NOMO-1 treated with DMSO at 0.1 percent for 48 hours (cell line): ENCODE results near the gene KRT4.
"Not testable (repeated sequence)": the region's sequence is repeated elsewhere in the genome, so short reads cannot be mapped to it uniquely, and the experiment has no call there.

Source experiments
- DNase-seq: peaks from one replicate; lab custom pipeline; 2025; ENCODE audit not compliant: unreplicated experiment; lab: John Stamatoyannopoulos, UW

KRT4 gene

DNA sequence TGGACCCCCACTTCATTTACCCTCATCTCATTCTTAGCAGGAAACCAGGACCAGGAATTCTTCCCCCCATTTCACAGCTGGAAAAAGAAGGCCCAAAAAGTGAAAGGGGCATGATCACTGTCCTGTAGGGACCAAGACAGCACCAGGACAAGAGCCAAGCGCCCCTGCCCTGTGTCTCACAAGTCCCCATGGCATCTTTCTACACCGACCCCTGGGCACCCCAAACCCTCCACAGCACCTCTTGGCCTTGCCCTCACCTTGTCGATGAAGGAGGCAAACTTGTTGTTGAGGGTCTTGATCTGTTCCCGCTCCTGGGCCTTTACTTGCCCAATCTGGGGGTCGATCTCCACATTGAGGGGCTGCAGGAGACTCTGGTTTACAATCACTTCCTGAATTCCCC is 37.5 kb downstream of the KRT4 start:
- DNase-seq: no peak

DNA sequence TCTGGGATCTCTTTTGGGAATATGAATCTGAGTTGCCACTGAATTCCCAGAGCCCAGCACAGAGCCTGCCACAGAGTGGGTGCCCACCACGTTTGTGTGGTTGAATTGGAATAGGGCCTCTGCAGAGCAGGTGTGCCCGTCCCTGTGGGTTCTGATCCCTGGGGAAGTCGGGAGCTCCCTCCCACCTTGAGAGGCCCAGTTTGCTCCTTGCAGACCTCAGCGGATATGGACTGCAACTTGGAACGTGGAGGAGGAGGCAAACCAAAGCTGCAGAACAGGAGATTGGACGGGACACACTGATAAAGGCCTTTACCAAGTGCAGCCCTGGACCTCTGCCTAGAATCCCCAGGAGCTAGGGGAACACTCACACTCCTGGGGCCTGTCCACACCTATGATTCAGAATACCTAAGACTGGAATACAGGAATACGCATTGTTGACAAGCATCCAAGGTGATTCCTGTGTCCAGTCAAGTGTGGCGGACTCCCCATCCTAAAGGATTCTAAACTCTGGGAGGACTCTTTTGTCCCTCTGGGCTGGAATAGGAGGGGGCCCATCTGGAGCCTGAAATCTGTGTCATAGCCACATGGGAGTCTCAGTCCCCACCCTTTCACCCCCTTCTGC is 39.2 kb downstream of the KRT4 start:
- no peak for DNase-seq

DNA sequence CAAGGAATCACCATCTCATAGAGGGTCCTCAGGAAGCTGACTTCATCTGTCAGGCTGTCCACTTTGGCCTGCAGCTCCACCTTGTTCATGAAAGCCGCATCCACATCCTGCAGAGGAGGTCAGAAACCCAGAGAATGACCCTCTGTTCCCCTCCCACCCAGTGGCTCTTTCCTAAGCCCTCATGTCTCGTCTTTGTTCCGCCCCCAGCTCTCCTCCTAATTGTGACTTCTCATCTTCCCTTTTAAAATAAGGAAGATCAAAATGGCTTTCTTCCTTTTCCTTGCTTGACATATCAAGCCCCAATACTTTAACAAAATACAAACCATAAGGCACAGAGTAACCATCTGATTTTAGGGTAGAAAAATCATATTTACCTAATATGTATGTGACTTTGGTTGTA is 41.1 kb downstream of the KRT4 start:
- DNase-seq: no peak

DNA sequence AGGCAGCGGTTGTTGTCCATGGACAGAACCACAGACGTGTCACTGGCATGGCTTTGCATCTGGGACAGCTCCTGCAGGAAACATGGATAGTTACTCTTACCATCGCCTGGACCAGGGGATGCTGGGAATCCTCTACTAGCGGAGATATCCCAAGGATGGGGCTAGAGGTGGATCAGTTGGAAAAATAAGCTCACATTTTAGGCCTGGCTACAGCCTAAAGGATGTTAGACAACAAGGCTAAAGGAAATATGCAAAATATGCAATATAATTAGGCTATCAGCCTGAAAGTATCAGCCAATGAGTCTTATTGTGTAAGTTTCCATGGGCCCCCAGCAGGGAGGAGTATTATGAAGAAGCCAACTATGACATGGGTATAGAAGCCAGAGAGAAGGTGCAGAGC is 41.7 kb downstream of the KRT4 start:
- DNase-seq: no peak

DNA sequence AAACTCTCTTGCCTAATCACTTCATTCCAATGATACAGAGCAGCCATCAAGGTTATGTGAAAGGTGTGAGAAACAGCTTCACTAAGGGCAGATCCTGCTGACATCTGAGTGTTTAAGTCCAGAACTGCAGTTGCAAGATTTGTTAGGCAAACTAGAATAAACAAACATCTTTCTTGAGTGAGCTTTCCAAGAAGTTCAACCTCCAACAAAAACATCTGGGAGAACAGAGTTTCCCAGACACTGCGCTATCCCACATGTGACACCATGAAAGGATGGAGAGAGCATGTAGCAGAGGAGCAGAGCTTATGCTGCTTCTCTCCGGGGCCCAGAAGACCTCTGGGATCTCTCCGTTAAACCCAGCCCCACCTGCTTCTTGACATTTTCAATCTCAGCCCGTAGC is 42.4 kb downstream of the KRT4 start:
- DNase-seq: no peak

DNA sequence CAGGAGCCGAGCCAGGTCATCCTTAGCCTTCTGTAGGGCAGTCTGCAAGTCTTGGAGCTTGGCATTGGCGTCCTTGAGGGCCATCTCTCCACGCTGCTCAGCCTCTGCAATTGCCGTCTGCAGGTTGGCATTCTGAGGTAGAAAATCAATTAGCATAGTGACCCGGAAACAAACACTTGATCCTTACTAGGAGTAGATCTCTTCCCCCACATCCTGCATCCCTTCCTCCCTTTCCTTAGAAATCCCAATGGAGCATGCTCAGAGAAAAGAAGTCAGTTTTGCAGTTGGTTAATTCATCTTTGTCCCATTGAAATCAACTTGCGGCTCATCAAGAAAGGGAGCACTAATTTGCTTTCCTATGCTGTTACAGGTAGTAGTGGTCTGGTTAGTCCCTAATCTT is 42.8 kb downstream of the KRT4 start:
- no peak for DNase-seq

DNA sequence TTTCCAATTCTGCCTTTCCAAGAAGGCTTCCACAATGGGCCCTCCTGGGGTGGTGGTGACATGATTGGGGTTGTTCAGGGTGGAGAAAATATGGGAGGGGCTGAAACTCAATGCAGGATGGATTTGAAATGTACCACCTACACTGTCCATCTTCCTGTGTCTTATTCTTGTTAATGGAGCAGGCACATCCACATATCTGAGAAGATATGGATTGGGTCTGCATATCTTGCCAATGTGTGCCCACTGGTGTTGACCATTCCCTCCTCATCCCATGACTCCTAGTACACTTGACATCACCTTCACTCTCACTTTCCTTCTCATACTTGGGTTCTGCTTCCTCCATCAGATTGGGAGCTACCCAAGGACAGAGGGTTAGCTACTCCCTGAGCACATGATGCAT is 44.0 kb downstream of the KRT4 start:
- DNase-seq: no peak

DNA sequence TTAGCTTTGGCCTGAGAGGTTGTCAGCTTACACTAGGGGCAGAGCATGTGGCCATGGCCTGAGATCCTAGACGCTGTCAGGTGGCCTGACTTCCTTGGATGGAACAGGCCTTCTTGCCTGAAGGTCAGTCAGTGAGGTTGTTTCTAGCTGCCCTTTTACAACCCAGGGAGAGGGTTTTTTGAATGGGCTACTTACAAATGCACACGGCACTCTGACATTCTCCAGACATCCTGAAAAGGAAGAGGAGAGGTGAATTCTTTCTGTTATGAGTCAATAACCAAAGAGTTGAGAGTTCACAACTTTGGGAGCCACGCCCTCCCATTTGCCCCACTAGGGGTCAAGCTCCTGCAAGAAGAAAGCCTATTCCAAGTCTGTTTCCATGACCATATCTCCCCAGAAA is 44.6 kb downstream of the KRT4 start:
- no peak for DNase-seq

DNA sequence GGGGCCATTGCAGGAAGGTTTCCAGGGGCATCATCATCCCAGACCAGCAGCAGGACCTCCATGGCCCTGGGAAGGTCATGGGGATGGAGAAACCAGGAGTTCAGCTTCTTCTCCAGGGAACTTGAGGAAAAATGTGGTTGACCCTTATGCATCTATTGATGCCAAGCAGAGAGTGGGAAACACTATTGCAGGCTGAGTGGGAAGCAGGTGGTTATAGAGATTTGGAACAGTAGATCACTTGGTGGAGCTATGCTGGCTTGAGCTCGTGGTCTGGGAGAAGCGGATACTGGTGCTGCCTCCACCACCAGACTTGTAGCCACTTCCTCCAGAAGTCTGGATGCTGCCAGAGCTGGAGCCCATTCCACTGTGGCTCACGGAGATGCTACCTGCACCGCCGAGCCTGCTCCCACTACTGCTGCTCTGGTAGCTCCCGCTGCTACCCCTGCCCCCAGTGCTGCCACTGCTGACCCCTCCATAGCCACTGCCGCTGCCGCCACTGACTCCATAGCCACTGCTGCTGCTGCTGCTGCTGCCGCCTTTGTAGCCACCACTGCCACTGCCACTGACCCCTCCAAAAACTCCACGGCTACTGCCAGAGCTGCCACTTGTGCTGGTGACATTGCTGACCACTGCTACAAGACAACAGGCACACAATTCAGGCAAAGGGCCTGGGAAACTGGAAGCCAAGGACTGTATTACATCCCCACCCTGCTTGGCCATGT is 45.3 kb downstream of the KRT4 start:
- DNase-seq: no peak

DNA sequence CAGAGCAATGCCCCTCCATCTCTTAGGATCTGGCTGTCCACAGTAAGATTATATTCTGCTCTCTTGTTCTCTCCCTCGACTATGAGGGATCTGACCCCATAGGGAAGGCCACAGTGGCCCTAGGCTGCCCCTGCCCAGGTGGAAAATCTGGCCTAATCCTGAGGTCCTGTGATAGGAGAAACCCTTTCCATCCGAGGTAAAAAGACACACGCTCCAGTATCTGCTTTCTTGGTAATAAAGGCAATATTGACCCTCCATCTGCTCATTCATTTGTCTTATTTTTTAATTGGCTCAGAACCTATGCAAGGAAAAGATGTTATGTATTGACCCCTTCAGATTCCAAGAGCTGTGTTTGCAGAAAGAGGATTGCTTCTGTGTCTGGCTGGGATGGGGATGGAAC is 46.5 kb downstream of the KRT4 start:
- DNase-seq: no peak

DNA sequence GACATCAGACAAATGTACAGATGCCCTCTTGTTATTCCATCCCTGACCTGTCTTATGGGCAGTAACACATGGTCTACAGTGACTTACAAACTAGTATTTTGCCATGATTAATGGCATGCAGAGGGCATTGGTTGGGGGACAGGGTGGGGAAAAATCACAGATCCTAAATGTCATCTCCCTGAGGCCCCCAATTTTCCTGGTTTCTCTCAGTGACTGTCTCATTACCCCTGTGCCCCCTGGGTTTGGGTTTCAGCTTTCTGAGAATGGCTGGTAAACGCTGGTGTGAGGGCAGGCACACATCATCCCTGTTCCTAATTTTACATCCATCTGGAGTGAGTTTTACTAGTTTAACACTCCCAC is 46.9 kb downstream of the KRT4 start:
- no peak for DNase-seq

DNA sequence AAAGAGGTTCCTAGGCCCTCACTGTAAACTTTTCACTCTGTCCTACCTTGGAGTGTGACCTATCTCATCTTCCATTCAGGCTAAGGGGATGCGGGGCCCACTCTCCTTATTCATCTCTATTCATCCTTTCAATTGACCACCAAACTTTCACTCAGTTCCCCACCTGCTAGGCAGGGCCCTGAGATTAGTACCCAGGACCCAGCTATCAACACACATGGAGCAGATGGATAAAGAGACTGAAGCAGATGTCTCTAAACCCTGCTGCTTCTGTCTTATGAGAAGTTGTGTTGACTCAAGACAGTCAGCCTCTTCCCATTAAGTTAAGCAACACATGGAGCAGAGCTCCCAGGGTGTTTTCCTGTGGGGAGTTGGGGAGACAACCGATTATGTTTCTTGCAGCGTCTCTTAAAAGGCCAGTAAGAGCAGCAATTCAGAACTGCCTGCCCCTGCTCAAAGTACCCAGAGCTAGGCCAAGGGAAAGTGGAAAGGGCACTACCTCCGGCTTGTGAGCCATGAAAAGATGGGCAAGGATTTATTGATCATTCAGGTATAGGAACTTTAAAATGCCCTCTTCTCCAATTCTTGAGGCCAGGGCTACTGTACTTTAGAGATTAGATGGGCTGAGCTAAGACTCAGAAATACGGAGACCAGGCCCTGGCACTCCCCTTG is 47.4 kb downstream of the KRT4 start:
- DNase-seq: no peak

DNA sequence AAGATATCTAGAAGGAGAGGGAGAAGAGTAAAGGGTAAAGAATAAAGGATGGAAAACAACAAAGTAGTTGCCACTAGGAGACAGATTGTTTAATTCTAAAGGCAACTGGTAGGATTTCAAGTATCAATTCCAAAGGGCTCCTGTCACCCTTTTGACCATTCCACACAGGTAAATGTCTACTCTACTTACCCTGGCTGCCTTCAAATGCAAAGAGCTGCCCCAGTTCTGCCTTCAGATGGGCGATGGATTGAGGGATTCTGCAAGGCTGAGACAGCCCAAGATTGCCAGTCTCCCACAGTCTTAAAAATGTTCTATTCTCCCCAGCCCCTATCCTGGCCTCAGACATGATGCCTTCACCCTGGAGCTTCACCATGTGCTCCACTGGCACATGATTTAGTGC is 48.2 kb downstream of the KRT4 start:
- no peak for DNase-seq

DNA sequence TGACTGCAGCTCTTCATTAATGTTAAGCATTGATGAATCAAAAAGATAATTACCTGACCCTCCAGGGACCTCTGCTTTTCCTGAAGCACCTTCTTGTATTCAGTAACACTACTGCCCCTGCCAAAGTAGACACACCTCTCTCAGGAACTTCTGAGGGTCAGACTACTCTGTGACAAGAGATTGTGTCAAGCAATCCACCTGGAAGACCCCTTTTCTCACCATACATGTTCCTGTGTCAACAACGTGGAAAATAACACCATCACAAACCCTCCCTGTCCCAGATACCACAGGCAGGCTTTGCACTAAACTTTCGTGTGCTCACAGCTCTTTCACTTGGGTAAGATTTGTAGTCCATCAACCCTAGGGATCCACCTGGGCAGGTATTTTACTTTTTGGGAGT is 49.9 kb downstream of the KRT4 start:
- DNase-seq: no peak

DNA sequence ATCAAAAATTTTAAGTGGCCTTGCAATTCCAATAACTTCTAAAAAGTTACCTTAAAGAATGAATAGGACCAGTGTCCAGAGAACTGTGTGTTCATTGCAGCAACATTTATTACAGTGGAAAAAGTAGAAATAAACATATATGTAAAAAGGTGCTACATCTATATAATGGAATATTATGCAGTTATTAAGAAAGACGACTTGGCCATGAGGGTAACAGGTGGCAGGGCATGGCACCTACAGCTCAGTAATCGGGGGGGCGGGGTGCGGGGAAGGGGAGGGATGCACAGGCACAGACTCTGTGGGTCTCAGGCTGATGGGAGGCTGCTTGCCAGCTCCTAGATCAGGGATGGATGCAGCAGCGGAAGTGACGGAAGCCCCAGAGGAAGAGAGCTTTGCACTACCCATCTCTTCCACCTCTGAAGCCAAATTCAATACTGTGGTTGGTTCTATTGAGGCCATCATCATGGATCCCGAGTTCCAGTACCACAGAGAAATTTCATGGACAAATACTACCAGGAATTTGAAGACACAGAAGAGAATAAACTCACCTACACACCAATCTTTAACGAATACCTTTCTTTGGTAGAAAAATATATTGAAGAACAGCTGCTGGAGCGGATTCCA is 50.8 kb downstream of the KRT4 start:
- no peak for DNase-seq

DNA sequence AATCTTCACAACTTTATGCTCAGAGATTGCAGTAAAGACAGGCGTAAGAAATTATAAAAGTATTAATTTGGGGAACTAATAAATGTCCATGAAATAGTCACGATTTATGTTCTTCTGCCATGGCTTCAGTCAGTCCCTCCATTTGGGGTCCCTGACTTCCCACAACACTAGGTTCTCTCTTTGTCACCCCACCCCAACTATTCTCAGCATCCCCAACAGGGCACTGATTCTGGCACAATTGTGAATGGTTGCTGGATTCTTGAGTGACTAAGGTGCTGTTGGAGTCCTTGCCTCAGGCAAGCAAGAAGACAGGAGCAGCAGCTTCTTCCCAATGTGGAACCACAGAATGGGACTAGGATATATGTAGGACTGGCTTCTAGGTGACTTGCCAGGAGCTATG is 52.1 kb downstream of the KRT4 start:
- no peak for DNase-seq

DNA sequence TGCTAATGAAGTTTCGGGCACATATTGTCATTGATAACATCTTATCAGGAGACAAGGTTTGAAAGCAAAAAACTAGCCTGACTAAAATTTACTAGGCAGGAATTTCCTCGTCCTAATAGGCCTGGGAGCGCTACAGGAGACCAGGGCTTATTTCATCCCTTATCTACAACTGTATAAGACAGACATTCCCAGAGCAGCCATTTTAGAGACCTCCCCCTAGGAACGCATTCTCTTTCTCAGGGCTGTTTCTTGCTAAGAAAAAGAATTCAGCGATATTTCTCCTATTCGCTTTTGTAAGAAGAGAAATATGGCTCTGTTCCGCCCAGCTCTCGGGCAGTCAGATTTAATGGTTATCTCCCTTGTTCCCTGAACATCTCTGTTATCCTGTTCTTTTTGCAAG is 52.7 kb downstream of the KRT4 start:
- DNase-seq: not testable (repeated sequence)

DNA sequence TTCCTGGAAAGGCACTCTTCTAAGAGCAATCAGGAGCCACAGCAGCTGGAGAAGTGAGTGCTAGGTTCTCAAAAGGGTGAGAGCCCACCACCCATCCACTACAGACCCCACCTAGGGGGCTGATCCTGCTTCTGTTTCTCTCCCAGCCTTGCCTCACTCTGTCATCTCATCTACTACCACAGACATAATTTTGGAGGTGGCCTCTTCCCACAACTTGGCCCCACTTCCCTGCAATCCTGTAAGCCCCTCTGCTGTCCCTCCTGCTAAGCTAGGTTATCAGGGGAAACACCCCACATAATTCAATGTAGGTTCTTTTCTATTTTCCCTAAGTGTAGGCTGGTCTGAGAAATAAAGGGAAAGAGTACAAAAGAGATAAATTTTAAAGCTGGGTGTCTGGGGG is 53.3 kb downstream of the KRT4 start:
- no peak for DNase-seq

DNA sequence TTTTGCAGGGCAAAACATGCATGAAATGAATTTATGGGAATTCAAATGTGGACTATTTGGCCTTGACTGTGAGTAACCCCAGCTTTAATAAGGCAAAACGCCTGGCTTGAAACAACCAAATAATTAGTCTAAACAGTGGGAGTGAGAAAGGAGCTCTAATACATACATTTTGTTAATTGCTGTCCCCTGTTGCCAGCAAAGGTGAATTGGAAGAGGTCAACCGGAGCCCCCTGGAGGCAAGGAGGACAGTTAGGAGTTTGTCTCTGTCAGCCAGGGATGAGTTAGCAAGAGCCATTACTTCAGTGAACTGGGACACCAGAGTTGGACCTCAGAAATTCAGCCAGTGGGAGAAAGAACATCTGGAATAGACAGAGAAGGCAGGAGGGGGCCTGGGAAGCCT is 54.2 kb downstream of the KRT4 start:
- no peak for DNase-seq

DNA sequence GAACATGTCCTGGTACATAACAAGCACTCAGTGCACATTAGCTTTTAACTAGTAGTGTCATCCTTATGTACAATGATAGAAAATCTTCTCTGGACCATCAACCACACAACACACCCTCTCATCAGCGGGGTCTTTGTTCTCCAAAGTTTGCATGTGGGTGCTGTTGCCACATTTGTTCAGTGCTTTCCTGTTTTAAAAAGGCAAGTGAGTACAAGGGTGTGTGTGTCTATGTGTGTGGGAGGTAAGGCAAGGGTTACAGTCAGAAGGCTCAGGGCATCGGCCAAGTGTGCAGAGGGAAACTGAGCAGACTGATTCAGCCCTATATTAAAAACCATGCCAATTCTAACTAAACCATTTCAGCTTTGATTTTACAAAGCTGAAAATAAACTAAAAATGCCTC is 54.7 kb downstream of the KRT4 start:
- DNase-seq: no peak

DNA sequence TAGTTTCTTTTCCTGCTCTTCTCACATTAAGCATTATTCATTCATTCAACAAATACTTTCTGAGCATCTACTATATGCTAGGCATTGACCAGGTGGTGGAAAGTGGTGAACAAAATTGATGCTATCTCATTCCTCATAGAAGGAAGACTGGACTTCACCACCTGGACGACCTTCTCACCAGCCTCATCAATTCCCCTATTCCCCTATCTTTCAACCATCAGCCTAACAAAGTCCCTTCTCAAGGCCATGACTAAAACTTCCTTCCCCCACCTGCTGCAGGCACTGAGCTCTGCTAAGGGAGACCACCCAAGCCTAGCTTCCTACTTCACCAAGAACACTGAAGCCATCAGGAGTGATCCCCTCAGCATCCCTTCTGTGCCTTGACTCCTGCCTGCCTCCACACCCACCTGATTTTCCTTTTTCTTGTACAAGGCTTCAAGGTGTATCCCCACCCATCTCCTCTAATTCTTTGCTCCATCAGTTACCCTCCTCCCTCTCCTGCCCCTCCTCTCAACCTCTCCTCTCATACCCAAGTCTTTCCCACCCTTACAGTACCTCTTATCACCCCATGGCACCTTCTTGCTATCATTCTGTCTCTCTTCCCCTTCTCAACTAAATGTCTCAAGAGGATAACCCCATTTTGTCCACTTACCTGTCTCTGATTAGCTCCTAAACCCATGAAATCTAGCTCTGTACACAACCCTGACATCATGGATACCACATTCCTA is 56.3 kb downstream of the KRT4 start:
- DNase-seq: no peak
